ENCODE measurements around the gene F2.
"Not testable (repeated sequence)": the region's sequence is repeated elsewhere in the genome, so short reads cannot be mapped to it uniquely, and the experiment has no call there.

F2 gene

GRCh38 chr11:46719048-46719542 lies at the start of gene F2:
Gene F2, plus strand, starts transcription at chr11:46719213. Its CDS starts 23 bp downstream, at chr11:46719236.
- DNase-seq (ENCODE audit: low read depth): no peak

DNA sequence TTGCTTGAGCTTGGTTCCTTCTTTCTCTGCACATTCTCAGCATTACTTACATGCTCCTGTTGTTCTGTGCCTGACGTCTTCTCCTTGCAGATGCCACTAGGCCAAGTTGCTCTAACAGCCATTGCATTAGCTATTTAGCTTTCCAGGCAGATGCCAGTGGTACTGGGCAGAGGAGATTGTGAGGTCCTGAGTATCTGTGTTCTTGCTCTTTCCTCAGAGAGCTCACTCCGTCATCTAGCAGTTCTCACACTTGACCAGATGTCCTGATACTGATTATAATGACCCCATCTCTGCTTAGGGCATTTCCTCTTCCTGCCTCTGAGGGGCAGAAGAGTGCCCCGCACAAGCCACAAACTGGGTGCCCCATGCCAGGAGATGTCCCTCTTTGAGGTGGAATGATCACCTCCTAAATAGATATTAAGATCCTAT lies 49.3 kb upstream of the F2 start:
- DNase-seq (ENCODE audit: low read depth): no peak

DNA sequence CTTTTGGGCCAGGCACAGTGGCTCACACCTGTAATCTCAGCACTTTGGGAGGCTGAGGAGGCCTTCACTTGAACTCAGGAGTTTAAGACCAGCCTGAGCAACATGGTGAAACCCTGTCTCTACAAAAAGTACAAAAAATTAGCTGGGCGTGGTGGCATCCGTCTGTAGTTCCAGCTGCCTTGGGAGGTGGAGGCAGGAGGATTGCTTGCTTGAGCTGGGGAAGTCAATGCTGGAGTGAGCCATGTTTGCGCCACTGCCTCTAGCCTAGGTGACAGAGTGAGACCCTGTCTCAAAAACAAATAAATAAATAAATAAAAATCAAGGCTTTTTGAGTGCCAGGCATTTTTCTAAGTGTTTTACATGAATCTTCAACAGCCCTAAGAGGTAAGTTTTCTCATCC lies 48.5 kb upstream of the F2 start:
- not testable (repeated sequence) for DNase-seq (ENCODE audit: low read depth)

- DNase-seq (ENCODE audit: low read depth): no peak
Observed at GRCh38 chr11:46671958-46672315, 47.1 kb upstream of the F2 start.

DNA sequence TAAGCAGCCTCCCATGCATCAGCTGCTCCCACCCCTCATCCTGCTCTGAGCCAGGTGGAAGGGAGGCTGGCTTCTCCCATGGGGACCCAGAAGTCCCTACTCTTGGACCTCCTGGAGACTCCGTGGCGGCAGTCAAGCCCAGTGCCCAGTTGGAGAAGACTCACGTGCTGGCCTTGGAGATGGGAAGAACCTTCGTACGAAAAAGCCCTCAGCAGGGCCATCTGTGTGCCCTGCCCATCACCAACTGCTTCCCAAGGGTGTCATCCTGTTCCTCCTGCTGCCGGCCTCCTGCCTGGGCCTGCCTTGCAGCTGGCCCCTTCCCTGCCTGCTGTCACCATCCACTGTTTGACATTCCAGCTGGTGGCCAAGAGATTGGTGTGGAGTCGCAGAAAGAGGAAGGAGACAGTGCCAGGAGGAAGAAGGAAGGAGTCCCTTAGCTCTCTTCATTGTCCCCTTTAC lies 46.6 kb upstream of the F2 start:
- DNase-seq (ENCODE audit: low read depth): no peak

DNA sequence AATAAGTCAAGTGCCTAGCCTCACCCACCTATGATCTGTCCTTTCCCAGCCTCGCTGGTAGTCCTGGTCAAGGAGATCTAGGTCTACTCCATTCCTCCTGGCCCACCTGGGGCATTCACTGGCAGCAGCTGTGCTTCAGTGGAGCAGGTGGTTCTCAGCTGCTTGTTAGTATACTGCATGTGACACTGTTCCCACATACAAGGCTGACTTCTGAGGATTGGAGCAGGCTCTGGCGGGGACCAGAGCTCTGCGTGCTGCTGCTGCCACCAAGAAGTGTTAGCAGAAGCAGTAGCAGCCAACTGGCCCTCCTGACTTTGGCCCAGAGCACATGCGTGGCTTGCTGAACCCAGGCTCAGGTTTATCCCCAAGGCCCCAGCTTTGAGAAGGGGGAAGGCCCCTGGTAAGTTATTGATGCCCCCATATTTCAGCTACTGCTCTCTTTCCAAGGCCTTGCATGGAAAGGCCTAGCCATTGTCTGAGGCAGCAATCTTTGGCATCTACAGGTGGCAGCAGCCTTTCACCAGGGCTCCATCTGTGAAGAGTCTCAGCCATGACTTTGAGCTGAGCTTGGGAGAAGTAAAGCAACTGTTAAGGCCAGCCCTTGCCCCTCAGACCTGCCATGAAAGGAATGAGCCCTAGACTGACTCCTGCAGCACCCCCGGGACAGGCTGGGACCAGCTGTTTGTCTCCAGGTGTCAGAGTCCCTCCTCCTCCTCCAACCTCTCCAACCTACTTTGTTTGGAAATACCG lies 45.1 kb upstream of the F2 start:
- DNase-seq (ENCODE audit: low read depth): no peak

GRCh38 chr11:46674463-46675287 lies 44.3 kb upstream of the F2 start:
- no peak for DNase-seq (ENCODE audit: low read depth)

DNA sequence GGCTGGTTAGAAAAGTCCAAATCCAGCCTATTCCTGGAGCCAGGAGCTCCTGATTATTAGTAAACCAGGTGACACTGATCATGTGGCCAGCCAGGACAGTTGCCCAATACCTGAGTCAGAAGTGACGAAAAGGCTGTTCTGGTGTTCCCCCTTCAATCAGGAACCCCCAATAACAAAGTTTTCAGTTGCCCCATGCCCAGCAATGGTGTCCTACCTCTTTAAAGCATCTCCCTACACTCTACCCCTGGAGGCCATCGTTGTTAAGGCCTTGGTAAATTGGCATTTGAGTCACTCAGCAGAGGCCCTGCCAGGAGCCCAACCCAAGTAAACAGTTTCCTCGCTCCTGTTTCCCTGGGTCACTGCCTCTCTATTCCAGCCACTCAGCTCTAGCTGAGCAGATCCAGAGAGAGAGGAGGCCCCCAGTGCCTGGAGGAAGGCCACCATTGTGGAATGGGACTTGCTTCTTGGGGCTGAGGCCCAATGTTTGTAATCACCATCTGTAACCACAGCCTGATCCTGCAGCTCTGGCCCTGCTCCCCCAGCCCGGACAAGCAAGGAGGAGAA lies 43.6 kb upstream of the F2 start:
- DNase-seq (ENCODE audit: low read depth): no peak

DNA sequence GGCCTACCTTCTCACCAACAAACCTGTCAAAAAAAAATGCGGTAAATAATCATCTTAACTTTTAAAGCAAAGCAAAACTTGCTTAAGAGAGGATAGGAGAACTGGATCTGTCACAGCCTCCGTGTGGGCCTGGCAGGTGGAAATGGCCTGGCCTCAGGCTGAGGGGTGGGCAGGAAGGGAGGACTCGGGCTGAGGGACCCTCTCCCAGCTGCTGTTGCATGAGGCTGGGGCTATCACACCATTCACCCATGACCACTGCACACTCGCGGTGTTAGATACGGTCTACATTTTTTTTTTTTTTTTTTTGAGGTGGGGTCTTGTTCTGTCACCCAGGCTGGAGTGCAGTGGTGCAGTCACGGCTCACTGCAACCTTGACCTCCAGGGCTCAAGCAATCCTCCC lies 43.1 kb upstream of the F2 start:
- DNase-seq (ENCODE audit: low read depth): no peak

- no peak for DNase-seq (ENCODE audit: low read depth)
Observed at GRCh38 chr11:46676436-46677158, 42.4 kb upstream of the F2 start.

- DNase-seq (ENCODE audit: low read depth): no peak
Observed at GRCh38 chr11:46677169-46677568, 41.8 kb upstream of the F2 start.

DNA sequence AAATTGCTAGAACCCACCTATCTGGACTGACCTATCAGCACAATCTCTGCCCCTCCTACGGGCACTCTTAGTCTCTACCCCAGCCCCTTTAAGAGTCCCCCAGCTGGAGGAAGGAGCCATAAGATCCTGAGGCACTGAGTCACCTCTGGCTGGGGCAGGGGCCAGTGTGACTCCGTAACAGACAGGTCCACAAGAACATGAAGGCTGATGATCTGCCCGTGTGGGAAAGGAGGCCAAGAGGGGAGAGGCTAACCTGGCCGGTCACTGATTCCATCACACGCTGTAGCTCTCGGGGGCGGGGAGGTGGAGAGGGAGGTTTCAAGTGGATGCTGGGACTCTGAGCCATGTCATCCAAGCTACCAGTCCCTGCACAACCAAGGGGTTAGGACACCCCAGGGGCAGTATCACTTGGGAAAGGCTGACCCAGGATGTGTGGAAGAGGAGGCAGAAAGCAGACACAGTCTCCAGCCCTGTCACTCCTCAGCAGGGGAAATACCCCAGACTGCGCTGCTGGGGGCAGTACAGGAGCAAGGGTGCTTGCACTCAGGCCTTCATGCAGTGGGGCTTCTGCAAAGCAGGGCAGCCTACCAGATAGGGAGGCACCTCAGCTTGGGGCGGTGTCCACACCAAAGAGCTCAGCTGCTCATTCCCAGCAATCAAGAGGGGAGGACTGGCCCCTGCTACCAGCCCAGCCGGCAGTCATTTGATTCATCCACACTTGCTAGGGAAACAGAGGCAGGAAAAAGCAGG lies 40.8 kb upstream of the F2 start:
- no peak for DNase-seq (ENCODE audit: low read depth)

GRCh38 chr11:46678741-46679130 lies 40.3 kb upstream of the F2 start:
- DNase-seq (ENCODE audit: low read depth): no peak

GRCh38 chr11:46679241-46680163 lies 39.5 kb upstream of the F2 start:
- DNase-seq (ENCODE audit: low read depth): no peak

GRCh38 chr11:46680164-46680760 lies 38.8 kb upstream of the F2 start:
- no peak for DNase-seq (ENCODE audit: low read depth)

DNA sequence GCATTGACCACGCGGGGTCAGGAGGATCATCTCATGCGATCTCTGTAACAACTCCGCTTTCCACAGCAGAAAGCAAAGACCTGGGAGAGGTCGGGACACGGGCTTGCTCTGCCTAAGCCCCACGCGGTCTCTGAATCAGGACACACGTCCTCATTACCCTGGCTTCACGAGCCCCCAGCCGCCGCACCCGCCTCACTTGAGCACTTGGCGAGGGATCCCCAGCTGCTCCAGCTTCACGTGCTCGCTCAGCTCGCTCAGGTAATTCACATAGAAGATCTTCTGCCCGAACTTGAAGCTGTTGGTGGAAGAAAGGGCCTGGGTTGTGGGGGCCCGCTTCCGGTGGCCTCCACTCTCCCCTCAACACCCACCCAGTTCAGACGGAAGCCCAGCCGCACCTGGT lies 38.2 kb upstream of the F2 start:
- DNase-seq (ENCODE audit: low read depth): no peak

GRCh38 chr11:46681814-46682213 lies 37.2 kb upstream of the F2 start:
- no peak for DNase-seq (ENCODE audit: low read depth)

- DNase-seq (ENCODE audit: low read depth): no peak
Observed at GRCh38 chr11:46682773-46683752, 36.0 kb upstream of the F2 start.

- no peak for DNase-seq (ENCODE audit: low read depth)
Observed at GRCh38 chr11:46684367-46684766, 34.6 kb upstream of the F2 start.
